Breast epithelium (tissue), 3 donors: Measurements from ENCODE around the gene GLUD1.
"Not testable (repeated sequence)": the region's sequence is repeated elsewhere in the genome, so short reads cannot be mapped to it uniquely, and the experiment has no call there.

ENCODE experiments used
- CTCF ChIP-seq, 3 donors: fragments of 450-650 bp; IDR thresholded peaks; one replicate each; pipeline ENCODE4 v1.5.1; 2016 to 2017; ENCODE audit warnings: antibody characterized with exemption in 3 of 3, mild to moderate bottlenecking in 3 of 3, moderate library complexity in 3 of 3
- POLR2A ChIP-seq: fragments of 450-650 bp; IDR thresholded peaks from one replicate; pipeline ENCODE4 v1.6.1; 2016; ENCODE audit warnings: antibody characterized with exemption, mild to moderate bottlenecking, moderate library complexity
- POLR2AphosphoS5 ChIP-seq, 3 donors: sonication (generic); formaldehyde crosslinking; IDR thresholded peaks; one replicate each; pipeline ENCODE4 v1.6.1; 2017; ENCODE audit warnings: antibody characterized with exemption in 3 of 3

GRCh38 chr10:87019066-87019465, 75.6 kb downstream of the GLUD1 start:
- TF ChIP-seq POLR2A; CTCF (IDR thresholded peaks at IDR 0.05); POLR2AphosphoS5 (IDR thresholded peaks at IDR 0.05): not testable (repeated sequence)
